ENCODE data around the gene TMEM108. TPM values are rescaled to one million over a fixed set of nuclear protein-coding genes. Genes with fewer than 3 reads are reported as not detected.

The TMEM108 gene
- total and polyA plus RNA-seq, 2 donors: 2.3 to 23.8 TPM

- Histone ChIP-seq H3K36me3 (ENCODE audit: insufficient read depth) (no peaks in the 10 kb centered on the region), H3K4me3 (ENCODE audit: low read depth, low read length) (no peak overlapping the region), H3K4me1 (ENCODE audit: insufficient read depth) (no peaks in the 10 kb centered on the region), H3K27ac (ENCODE audit: low read depth) (no peak overlapping the region)
- 52% methylated on average over 2 of the region's 2 CpGs for WGBS
- no peak for DNase-seq (ENCODE audit: extremely low spot score)
Observed at GRCh38 chr3:133401374-133402135, 363.4 kb downstream of the TMEM108 start.

GRCh38 chr3:133404920-133405319 is 366.7 kb downstream of the TMEM108 start:
- Histone ChIP-seq H3K36me3 (ENCODE audit: insufficient read depth) (no peaks in the 10 kb centered on the region), H3K4me3 (ENCODE audit: low read depth, low read length) (no peak overlapping the region), H3K27ac (ENCODE audit: low read depth) (no peak overlapping the region), H3K4me1 (ENCODE audit: insufficient read depth) (no peaks in the 10 kb centered on the region)
- WGBS: 79% methylated on average over 3 of the region's 3 CpGs
- DNase-seq (ENCODE audit: extremely low spot score): no peak

- H3K27ac ChIP-seq (ENCODE audit: low read depth): no peak overlapping the region
- H3K36me3 ChIP-seq (ENCODE audit: insufficient read depth): no peaks in the 10 kb centered on the region
- 77% methylated on average over 2 of the region's 2 CpGs for WGBS
- no peak for DNase-seq (ENCODE audit: extremely low spot score)
- no peak overlapping the region for H3K4me3 ChIP-seq (ENCODE audit: low read depth, low read length)
- H3K4me1 ChIP-seq (ENCODE audit: insufficient read depth): no peaks in the 10 kb centered on the region
Observed at GRCh38 chr3:133408366-133408765, 370.2 kb downstream of the TMEM108 start.

- Histone ChIP-seq H3K4me1 (ENCODE audit: insufficient read depth) (no peaks in the 10 kb centered on the region), H3K4me3 (ENCODE audit: low read depth, low read length) (no peak overlapping the region), H3K36me3 (ENCODE audit: insufficient read depth) (no peaks in the 10 kb centered on the region), H3K27ac (ENCODE audit: low read depth) (no peak overlapping the region)
- DNase-seq (ENCODE audit: extremely low spot score): no peak
- 60% methylated on average over 2 of the region's 2 CpGs for WGBS
Observed at GRCh38 chr3:133408961-133409360, 370.8 kb downstream of the TMEM108 start.

- Histone ChIP-seq H3K36me3 (ENCODE audit: insufficient read depth) (no peaks in the 10 kb centered on the region), H3K4me3 (ENCODE audit: low read depth, low read length) (no peak overlapping the region), H3K27ac (ENCODE audit: low read depth) (no peak overlapping the region), H3K4me1 (ENCODE audit: insufficient read depth) (no peaks in the 10 kb centered on the region)
- whole genome bisulfite sequencing: 84% methylated on average over 17 of the region's 17 CpGs
- no peak for DNase-seq (ENCODE audit: extremely low spot score)
Observed at GRCh38 chr3:133410191-133410892, 372.2 kb downstream of the TMEM108 start.

DNA sequence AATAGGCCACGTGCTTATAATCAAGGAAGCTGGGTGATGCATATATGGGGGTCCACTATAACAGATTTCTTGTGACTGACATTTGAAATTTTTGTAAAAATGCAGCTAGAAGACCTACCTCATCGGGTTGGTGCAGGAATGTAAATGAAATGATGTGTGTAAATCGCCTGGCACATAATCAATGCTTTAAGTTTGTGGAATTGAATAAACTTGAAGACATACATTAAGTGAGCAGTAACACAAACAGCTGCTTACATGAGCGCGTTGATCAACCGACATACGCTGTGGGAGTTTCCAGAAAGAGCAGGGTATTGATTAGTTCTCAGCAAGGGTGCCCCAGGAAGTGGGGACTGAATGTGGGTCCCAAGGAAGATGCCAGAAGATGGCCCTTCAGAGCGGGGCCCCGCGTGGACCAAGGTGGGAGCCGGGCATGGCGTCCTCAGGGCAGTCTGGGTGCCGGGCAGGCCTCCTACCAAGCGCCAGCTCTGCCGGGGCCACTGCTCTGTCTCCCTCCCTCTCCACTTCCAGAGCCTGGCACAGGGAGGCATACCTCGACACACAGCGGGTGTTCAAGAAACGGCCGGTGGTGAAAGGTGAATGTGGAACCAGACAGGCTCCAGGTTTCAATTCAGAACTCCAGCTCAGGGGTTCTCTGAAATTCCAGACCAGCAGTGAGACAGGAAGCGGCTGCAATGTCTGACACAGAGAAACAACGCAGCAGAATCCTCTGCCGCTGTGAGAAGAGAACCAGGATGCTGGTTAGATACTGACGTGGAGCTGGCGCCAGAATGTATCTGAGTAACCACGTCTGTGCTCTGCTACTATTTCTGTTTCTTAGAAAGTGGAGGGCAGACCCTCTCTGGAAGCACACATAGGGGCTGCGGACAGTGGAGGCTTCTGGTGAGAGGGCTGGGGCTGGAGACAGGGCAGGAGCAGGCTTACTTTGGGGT is 374.3 kb downstream of the TMEM108 start:
- DNase-seq (ENCODE audit: extremely low spot score): no peak
- no peak overlapping the region for H3K4me3 ChIP-seq (ENCODE audit: low read depth, low read length)
- no peaks in the 10 kb centered on the region for H3K4me1 ChIP-seq (ENCODE audit: insufficient read depth)
- WGBS: 56% methylated on average over 26 of the region's 26 CpGs
- H3K36me3 ChIP-seq (ENCODE audit: insufficient read depth): no peaks in the 10 kb centered on the region
- no peak overlapping the region for H3K27ac ChIP-seq (ENCODE audit: low read depth)

DNA sequence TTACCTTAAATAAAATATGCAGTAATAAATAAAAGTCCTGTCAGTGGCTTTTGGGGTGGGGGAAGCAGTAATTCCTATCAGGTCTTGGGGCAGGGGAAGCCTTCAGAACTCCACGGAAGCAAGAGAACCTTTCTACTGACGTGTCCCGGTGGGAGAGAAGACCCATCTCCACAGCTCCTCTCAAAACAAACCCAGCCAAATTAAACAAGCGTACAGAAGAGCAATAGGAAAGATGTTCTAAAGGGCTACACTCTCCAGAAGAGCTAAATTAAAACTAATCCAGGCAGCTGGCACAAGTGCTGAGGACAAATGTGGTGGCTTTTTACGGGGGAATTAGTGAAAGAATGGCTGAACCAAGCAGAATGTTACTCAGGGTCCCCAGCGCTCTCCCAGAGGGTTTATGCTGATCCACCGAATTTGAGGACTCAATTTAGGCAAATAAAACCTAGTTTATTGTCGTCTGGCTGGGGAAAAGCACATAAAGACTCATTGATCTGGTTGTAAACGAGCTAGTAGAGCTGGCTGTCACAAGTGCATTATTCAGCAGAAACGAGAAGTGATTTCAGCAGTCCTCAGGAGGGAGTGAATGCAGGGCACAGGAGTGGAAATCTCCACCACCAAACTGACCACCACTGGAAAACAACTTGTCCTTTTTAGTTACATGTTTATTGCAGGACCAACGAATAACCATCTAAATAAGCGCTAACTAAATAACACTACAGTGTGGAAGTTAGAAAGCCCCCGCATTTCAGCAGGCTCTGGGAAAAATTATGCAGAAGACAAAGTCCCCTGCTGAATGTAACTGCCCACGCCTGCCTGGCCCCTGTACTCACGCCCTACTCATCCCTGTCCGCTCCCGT is 375.2 kb downstream of the TMEM108 start:
- Histone ChIP-seq H3K36me3 (ENCODE audit: insufficient read depth) (no peaks in the 10 kb centered on the region), H3K4me3 (ENCODE audit: low read depth, low read length) (no peak overlapping the region), H3K27ac (ENCODE audit: low read depth) (no peak overlapping the region), H3K4me1 (ENCODE audit: insufficient read depth) (no peaks in the 10 kb centered on the region)
- no peak for DNase-seq (ENCODE audit: extremely low spot score)
- 15% methylated on average over 17 of the region's 17 CpGs for WGBS

DNA sequence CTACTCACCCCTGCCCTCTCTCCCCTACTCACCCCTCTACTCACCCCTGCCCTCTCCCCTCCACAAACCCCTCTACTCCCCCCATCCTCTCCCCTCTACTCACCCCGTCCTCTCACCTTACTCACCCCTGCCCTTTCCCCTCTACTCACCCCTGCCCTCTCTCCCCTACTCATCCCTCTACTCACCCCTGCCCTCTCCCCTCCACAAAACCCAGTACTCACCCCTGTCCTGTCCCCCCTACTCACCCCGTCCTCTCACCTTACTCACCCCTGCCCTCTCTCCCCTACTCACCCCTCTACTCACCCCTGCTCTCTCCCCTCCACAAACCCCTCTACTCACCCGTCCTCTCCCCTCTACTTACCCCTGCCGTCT is 375.8 kb downstream of the TMEM108 start:
- Histone ChIP-seq H3K36me3 (ENCODE audit: insufficient read depth) (no peaks in the 10 kb centered on the region), H3K4me1 (ENCODE audit: insufficient read depth) (no peaks in the 10 kb centered on the region), H3K27ac (ENCODE audit: low read depth) (no peak overlapping the region), H3K4me3 (ENCODE audit: low read depth, low read length) (no peak overlapping the region)
- no peak for DNase-seq (ENCODE audit: extremely low spot score)
- WGBS: 72% methylated on average over 4 of the region's 4 CpGs

DNA sequence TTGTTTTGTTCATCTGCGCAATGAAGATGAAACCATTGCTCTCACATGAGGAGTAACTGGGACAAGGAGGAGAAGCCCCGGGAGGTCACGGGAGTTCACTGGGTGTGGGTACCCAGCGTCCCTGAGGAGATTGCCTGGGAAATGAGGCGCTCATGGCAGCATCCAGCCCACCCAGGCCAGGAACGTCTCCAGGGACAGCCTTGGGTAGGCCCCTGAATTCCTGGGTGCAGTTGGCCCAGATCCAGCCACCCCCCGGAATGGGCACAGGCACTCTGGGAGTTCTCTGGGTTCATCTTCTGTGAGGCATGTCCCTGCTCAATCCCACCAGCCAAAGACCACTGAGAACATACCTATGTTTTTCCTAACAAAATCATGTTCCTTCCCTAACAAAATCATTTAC is 380.2 kb downstream of the TMEM108 start:
- no peak for DNase-seq (ENCODE audit: extremely low spot score)
- Histone ChIP-seq H3K4me3 (ENCODE audit: low read depth, low read length) (no peak overlapping the region), H3K36me3 (ENCODE audit: insufficient read depth) (no peaks in the 10 kb centered on the region), H3K4me1 (ENCODE audit: insufficient read depth) (no peaks in the 10 kb centered on the region), H3K27ac (ENCODE audit: low read depth) (no peak overlapping the region)
- 90% methylated on average over 7 of the region's 7 CpGs for WGBS

GRCh38 chr3:133419151-133419909 is 381.1 kb downstream of the TMEM108 start:
- 91% methylated on average over 15 of the region's 15 CpGs for WGBS
- no peak overlapping the region for H3K27ac ChIP-seq (ENCODE audit: low read depth)
- H3K36me3 ChIP-seq (ENCODE audit: insufficient read depth): no peaks in the 10 kb centered on the region
- DNase-seq (ENCODE audit: extremely low spot score): no peak
- no peak overlapping the region for H3K4me3 ChIP-seq (ENCODE audit: low read depth, low read length)
- H3K4me1 ChIP-seq (ENCODE audit: insufficient read depth): no peaks in the 10 kb centered on the region

DNA sequence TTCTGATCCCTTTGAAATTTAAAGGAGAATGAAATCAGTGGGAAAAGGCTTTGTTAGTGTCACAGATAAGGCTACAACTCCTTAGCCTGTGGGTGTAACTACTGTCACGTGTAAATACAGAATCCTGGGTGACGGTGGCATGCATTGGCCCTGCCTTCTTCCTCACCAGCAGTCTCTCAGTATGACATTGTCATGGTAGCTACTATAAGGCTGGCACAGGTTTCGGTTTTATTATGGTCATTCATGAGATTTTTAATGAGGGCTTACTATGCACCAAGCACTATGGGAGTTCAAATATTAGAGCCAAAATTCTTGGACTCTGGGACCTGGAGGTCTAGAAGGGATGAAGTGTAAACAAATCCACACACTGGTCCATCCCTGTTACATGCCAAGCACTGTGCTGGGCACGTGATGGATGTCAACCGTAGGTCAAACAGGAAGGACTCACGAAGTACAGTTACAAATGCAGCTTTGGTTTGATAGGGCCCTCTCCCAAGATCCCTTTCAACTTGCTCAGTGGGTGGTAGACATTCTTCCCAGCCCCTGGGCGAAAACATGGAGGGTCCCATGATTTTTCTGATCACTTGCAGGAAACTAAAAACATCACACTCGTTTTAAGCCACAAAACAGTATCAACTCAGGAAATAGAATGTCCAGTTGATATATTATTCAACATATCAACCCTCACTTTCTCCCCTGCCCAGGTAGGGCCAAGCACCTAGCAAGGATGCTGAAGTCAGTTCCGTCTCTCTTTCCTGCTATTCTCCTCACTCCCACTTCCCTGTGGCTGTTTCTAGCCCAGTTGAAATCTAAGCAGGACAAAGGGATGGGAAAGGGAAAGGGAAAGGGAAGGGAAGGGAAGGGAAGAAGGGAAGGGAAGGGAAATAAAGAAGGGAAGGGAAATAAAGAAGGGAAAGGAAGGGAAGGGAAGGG is 387.0 kb downstream of the TMEM108 start:
- H3K36me3 ChIP-seq (ENCODE audit: insufficient read depth): no peaks in the 10 kb centered on the region
- no peak overlapping the region for H3K27ac ChIP-seq (ENCODE audit: low read depth)
- no peak overlapping the region for H3K4me3 ChIP-seq (ENCODE audit: low read depth, low read length)
- no peaks in the 10 kb centered on the region for H3K4me1 ChIP-seq (ENCODE audit: insufficient read depth)
- DNase-seq (ENCODE audit: extremely low spot score): no peak
- 78% methylated on average over 9 of the region's 9 CpGs for WGBS

DNA sequence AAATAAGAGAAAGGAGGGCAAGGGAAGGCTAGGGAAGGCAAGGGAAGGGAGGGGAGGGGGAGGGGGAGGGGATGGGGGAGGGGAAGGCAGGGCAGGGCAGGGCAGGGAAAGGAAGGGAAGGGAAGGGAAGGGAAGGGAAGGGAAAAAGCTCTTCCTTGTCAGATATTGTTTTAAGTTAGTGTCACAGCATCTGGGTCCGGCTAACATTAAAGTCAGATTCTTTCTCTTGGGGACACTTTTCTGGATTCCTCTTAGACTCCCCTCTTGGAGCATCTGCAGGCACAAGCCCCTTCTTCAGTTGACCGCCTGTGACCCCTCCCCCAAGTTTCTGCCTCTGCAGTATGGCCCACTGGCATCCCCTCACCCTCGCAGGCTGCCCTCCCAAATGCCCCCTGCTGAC is 387.7 kb downstream of the TMEM108 start:
- no peak for DNase-seq (ENCODE audit: extremely low spot score)
- Histone ChIP-seq H3K4me3 (ENCODE audit: low read depth, low read length) (no peak overlapping the region), H3K4me1 (ENCODE audit: insufficient read depth) (no peaks in the 10 kb centered on the region), H3K27ac (ENCODE audit: low read depth) (no peak overlapping the region), H3K36me3 (ENCODE audit: insufficient read depth) (no peaks in the 10 kb centered on the region)
- WGBS: 84% methylated on average over 3 of the region's 3 CpGs

Measured in urinary bladder (tissue), 4 donors.